ENCODE results near the gene MAGEA9B.
"Not testable (repeated sequence)": the region's sequence is repeated elsewhere in the genome, so short reads cannot be mapped to it uniquely, and the experiment has no call there.

GRCh38 chrX:149585631-149586030, 1.6 kb downstream of the MAGEA9B start:
- TF ChIP-seq, protein P1, sequence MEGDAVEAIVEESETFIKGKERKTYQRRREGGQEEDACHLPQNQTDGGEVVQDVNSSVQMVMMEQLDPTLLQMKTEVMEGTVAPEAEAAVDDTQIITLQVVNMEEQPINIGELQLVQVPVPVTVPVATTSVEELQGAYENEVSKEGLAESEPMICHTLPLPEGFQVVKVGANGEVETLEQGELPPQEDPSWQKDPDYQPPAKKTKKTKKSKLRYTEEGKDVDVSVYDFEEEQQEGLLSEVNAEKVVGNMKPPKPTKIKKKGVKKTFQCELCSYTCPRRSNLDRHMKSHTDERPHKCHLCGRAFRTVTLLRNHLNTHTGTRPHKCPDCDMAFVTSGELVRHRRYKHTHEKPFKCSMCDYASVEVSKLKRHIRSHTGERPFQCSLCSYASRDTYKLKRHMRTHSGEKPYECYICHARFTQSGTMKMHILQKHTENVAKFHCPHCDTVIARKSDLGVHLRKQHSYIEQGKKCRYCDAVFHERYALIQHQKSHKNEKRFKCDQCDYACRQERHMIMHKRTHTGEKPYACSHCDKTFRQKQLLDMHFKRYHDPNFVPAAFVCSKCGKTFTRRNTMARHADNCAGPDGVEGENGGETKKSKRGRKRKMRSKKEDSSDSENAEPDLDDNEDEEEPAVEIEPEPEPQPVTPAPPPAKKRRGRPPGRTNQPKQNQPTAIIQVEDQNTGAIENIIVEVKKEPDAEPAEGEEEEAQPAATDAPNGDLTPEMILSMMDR (IDR thresholded peaks at IDR 0.05; ENCODE audit: poor library complexity) = not testable (repeated sequence)
- not testable (repeated sequence) for TF ChIP-seq EZH2 (IDR thresholded peaks at IDR 0.05; ENCODE audit: borderline replicate concordance); EZH2phosphoT487 (IDR thresholded peaks at IDR 0.05; ENCODE audit: low read depth, severe bottlenecking, unreplicated experiment)

Measured in hepatocyte (in vitro differentiated cells).